Measurements from ENCODE around the gene C2CD2.

Gene C2CD2

DNA sequence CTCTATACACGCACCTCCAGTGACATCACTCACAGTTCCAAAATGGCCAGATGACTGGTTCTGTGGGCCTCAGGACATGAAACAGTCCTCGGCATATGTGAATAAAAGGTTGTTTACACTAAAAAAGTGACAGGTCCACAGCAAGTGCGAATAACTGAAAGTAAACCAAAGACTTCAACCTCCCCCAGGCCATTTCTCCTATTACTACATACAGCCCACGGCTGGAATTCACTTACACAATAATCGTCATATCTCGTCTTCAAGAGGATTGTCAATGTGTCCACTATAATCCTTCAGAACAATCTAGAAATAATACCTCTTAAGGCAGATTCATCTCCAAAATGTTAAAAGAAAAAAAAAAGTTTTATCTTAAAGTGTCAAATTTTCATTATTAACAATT lies 72.8 kb downstream of the C2CD2 start:
- no peak for DNase-seq

DNA sequence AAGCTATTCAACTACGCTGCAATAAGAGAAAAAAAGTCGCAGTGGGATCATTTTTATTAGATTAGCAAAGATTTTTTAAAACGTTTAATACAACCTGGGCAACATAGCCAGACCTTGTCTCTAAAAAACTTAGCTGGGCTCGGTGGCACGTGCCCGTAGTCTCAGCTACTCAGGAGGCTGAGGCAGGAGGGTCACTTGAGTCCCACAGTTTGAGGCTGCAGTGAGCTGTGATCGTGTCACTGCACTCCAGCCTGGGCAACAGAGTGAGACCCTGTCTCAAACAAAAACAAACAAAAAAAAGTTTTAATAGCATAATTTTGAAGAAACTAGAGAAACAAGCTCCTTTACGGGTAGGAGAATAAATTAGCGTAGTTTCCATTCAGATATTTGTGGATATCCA lies 73.7 kb downstream of the C2CD2 start:
- DNase-seq: no peak

DNA sequence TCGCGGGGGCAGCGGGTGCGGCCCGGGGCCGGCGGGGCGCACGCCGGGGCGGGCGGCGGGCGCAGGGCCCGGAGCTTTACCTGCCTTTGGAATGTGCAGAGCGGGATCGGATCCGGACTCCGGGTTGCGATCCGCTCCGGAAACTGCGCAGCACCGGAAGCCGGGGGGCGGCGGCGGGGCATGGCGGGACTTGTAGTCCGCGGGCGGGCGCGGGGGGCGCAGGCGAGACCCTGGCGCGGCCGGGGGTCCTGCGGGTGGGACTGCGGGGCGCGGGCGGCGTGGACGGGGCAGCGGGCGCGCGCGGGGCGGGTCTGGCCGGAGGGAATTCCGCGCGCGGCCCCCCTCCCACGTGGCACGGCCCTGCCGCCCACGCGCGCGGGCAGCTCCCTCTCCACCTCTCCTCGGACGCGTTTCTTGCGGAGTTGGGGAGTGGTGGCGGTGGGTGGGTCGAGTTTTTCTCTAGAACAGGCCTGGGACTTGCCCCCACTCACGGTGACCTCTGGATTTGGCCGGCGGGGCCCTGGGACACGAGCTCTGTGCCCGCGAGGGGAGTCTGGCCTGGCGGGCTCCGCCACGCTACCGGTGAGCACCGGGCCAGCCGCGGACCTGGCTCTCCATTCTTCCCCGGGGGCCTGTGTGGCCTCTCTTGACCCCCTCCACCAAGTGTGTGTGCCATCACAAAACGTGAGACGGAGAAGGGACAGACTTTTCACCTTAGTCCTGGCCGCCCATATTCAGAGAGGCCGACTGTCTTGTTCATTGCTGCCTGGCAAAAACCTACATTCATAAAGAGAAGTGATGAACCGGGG lies 74.4 kb downstream of the C2CD2 start, which contains the start of gene PRDM15:
TSS of gene PRDM15 (minus strand) at position 155 of the 809 bp plus-strand sequence. CDS start 18,981 bp downstream, outside the sequence.
- peak; percentile 87 for DNase-seq

DNA sequence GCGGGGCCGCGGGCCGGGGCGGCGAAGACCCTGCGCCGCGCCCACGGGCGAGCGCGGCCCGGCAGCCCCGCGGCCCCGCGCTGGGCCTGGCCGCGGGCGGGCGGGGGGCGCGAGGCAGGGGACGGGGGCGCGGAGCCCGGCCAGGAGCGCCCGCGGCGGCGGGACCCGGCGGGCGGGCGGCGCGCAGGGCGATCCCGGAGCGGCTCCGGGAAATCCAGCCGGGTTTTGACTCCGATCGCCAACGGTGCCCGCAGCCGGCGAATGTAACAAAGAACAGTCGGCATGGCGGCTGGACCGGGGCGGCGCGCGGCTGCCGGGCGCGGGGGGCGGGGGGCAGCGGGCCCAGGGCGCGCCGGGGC lies 75.0 kb downstream of the C2CD2 start:
- peak; percentile 82 for DNase-seq

DNA sequence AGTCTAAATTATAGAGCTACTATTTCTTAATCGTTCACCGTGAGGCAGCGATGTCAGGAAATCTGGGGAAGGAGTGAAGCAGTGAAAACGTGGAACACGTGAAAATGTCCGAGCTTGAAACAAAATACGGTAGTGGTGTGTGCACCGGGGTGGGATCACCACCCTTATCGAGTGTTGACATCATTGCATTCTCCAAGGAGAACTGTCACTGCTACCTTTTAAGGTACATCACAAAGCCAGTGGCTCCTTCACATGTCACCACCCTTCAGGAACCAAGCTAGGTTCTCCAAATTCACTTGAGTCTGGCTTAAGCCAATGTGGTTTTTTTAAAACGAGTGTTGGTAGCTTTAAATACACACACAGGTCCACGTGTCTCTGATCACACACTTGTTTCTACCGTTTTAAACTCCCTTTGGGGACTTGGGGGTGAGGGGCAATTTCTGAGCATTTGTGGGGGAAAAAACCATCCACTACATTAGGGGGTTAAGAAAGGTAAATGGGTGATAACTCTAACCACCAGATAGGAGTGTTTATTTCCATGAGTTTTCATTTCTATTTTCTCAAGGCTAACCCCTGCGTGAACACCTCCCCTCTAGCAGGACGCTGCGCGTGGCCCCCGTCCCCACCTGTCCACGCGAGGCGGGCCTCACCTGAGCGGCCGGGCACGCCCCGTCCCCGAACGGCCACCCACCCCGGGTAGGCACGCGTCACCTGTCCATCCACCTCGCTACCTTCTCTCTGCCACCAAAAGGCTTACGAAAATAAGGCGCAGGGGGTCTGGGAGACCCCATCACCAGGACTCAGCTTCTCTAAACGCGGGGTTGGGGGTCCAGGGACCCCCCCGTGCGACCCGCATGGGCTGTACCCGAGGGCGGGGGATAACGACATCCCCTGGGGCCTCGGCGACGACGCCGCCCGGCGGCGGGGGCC lies 75.7 kb downstream of the C2CD2 start:
- DNase-seq: peak; percentile 36

DNA sequence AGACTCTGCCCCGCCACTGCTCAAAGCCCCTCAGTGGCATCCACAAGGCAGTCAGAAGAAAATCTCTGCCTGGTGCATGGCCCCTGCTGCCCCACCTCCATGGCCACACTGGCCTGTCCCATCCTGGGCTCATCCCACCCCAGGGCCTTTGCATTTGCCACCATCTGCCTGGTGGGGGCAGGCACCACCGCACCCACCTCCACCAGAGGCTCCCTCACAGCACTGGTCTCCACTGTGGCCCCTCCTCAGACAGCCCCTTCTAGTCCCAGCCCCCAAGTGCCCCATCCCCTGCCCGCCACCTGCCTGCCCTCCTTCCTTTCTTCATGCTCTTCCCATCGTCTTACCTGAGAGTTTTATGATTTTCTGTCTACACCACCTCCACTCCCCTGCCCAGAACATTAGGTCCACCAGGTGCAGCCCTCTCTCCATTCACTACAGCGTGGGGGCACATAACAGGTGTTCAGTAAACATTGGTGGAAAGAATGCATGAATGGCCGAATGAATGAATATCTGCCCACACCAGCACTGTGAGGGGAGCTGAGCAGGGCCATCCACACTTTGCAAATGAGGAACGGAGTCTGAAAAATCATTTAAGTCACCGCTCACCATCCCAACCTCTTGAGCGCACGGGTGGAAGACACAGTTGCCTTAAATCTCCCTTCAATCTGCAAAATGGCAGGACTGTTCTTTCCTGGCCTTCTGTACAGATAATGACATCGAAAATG lies 76.7 kb downstream of the C2CD2 start:
- DNase-seq: no peak

DNA sequence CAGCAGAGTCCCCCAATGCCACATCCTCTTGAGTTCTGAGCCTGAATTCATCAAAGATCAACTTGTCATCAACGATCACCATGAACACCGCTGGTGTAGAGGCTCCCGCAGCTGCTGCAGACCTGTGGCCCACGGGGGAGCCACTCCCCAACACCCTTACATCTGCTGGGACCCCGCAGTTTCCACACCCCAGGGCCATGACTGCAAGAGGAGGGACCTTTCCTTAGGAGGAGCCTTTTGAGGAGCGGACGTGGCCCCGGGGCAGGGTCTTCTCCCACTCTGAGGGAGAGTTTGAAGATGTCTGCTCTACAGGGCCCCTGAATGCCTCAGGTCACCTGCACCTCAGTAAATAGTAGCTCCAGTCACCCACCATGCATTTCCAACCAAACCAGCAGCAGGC lies 77.4 kb downstream of the C2CD2 start:
- DNase-seq: no peak

DNA sequence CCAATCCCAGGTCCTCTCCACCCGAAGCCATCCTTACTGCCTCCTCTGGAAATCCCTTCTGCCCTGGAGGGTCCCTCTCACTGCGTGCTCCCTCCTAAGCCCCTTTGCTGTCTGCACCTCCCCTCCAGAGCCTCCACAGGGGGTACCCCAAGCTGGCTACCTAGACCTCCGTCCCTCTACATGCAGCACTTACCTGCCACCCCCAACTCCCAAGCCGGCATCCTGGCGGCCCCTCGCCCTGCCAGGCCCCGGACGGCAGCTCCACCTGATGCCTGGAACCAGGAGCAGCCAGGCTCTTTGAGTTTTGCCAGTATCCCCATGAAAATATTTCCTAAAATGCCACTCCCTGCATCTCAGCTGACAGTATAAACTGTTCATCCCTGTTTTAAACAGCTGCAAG lies 78.7 kb downstream of the C2CD2 start:
- DNase-seq: no peak

DNA sequence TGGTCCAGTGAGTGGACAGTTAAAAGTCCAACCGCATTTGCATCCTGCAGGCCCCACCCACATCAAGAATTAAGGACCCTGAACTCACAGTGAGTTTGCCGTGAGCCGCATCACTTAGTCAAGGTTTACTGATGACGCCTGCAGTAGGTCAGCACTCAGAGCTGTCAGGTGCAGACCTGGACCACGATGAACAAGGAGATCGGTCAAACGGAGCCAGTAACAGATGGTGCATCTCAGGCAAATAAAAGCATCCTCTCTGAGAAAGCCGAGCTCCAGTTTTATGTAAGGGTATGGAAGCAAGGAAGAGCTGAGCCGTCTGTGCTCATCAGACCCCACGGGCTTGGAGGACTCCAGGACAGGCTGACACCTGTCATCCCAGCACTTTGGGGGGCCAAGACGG lies 79.2 kb downstream of the C2CD2 start:
- no peak for DNase-seq

DNA sequence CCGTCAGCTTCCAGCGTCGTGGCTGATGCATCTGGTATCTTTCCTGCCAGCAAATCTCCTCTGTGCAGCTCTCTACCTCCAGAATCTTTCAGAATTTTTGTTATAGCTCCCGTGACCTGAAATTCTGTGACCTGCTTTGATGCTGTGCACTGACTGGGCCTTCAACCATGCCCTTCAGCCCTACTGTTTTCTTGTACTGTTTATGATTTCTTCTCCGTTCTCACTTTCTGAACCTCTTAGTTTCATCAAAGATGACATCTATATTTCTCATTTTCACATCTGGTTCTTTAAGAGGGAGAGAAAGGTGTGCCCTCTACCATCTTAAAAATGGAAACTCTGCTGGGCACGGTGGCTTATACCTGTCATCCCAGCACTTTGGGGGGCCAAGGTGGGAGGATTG lies 80.4 kb downstream of the C2CD2 start:
- no peak for DNase-seq

DNA sequence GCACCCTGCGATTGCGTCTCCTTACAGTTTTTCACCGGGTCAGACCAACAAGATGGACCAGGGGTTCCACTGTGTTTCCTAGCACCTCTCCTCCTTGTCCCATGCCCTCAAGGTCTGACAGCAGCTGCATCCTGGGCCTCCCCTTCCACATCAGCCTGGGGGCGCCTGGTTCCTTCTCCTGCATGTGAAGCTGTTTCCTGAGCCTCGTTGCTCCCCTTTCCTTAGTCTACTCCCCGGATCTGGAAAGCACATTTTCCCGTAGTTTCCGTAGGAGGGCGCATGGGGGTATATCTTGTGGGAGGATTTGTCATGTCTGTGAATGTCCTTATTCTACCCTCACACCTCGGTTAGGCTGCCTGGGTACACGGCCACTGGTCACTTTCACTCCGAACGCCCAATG lies 80.8 kb downstream of the C2CD2 start:
- no peak for DNase-seq

DNA sequence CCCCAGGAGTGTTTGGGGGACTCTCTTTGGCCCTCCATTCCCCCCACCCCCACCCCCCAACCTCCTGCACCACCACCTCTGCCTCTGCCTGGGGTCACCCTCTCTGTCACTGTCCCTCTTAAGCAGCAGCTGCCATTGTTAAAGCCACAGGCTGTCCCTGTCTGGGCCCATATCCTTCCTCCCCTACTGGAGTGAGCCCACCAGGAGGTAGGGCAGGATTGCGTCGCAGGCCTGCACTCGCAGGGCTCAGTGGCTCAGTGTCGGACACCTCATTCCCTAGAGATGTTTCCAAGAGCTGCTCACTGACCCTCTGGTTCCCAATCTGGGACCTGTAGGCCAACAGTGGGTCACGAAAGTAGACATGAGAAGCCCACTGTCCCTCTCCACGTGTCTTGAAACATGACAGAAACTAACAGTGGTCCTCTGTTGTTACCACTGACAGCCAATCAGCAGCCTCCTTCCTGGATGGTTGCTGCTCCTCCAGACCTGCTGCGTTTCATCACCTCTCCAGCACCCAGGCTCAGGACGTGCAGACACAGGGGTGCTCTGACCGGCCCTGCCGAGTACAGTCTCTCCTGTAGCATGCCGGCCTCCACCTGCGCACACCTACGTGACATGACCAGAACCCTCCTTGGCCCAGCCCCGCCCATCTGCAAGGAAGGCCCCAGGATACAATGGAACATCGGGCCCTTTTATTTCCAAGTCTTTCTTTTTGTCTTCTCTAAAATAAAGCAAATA lies 82.4 kb downstream of the C2CD2 start:
- no peak for DNase-seq

DNA sequence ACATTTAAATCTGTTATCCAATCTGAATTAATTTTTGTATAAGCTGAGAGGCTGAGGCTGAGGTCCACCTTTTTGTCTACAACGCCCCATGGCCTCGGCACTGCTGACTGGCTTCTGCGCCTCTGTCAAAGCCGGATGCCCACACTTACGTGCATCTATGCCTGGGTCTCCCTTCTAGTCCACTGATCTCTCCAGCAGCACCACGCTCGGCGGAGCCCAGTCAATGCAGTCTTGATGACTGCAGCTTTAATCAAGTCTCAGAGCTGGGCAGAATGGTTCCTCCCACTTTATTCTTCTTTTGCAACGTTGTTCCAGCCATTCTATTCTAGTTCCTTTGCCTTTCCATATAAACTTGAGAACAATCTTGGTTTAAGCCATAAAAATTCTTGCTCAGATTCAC lies 84.0 kb downstream of the C2CD2 start:
- DNase-seq: no peak

DNA sequence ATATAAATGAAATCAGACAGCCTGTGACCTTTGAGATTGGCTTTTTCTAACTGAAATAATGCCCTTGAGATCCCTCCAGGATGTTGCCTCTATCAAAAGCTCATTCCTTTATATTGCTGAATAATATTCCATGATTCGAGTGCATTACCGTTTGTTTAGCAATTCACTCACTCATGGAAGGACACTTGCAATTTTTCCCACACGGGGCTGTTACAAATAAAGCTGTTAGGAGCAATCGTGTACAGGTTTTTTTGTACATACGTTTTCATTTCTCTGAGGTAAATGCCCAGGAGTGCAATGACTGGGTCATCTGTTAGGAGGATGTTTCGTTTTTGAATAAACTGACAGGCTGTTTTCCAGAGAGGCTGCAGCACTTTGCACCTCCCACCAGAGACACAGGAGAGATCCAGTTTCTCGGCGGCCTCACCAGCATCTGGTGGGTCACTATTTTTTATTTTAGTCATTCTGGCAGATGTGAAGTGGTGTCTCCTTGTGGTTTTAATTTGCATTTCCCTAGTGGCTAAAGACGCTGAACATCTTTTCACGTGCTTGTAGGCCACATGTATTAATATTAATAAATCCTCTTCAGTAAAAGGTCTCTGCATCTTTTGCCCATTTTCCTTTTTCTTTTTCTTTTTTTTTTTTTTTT lies 85.6 kb downstream of the C2CD2 start:
- DNase-seq: no peak

DNA sequence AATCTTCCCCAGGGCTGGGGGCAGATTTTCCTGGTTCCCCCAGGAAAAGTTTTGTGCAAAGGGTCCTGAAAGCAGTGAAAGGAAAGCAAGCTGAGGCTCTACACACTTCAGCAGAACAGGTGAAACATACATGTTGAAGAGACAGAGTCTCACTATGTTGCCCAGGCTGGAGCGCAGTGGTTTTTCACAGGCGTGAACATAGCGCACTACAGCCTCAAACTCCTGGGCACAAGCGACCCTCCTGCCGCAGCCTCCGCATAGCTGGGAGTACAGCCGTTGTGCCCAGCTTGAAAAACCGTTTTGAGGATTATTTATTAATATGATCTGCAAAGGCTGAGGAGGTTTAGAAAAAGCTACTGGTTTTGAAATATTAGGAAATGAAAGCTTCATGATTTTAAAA lies 86.5 kb downstream of the C2CD2 start:
- no peak for DNase-seq

DNA sequence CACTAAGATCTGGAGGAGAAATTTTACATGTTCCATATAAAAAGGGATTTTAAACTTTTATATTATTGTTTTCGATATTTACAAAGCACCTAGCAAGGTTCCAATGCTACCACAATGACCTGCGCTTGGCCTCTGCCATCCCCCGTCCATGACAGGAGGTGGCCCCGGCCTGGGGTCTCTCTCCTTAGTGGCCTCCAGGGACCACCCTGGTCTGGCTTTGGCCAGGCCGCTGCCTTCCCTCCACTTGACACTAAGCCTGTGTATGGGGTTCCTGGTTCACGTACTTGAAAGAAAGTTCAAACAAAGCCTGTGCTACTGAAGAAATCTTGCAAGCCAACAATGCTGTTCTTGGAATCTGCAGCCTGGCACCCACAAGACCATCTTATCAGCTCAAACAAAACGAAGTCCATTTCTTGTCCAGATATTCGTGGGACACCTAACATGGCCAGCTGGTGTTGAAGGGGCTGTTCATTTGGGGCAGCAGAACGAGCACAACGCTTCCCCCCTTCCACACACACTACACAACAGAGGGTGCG lies 87.5 kb downstream of the C2CD2 start:
- DNase-seq: no peak

DNA sequence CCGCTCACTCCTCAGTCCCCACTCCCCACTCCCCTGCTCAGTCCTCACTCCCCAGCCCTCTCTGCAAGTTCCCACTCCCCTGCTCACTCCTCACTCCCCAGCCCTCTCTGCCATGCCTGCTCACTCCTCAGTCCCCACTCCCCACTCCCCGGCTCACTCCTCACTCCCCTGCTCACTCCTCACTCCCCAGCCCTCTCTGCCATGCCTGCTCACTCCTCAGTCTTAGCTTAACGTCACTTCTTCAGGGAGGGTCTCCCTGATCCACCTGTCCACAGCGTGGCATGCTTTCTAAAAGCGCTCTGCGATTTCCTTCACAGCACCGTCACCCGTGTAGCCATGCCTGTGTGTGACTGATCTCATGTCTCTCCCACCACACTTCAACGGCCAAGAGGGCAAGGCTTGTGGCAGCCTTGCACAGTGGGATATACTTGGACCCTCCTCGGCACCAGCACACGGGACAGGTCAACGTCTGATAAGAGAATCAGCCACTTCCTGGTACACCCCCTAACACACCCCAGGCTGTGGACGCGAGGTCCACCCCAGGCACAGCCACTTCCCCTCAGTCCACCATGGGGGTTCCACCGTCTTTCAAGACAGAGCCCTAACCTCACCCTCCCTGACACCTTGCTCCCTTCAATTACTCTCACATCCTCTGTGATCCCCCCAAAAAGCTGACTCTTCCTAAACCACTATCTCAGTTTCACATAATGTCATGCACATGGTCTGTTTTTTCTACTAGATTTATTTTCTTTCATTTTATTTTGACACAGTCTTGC lies 88.6 kb downstream of the C2CD2 start:
- no peak for DNase-seq

DNA sequence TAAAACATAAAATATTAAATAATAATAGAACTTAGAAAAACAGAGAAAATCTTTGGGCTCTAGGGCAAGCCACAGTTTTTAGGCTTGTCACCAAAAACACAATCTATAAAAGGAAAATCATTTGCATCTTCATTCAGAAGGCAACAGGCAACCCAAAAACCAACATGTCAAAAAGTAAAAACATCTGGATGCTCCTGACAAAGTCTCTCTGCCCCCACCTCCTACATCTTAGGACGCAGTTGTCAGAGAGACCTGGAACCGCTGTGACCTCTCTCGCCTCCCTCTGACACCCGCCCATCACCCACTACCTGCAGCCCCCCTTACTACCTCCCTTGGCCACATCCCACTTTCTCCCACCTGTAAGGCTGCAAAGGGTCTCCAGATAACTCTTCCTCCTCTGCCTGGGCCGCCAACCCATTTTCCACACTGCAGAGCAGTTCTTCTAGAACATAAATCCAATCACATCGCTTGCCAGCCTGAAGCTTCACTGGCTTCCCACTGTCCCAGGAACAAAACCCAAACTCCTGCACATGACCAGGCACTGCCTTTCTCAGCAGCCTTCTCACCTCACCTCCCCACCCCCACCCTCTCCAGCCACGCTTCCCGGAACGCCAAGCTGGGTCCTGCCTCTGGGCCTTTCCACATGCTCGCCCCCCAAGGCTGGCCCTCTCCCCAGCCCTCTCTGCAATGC lies 89.4 kb downstream of the C2CD2 start:
- DNase-seq: no peak

DNA sequence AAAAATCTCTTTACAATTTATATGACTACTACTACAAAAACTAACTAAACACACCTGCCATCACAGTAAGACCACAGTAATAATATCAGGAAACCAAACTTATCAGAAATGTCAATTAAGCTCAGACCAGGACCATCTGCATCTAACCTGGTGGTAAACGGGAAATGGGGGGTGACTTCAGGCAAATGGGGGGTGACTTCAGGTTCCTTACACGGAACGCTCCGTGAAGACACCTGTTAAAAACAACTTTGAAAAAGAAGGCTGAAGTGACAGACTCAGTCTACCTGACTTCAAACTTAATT lies 90.4 kb downstream of the C2CD2 start:
- no peak for DNase-seq

DNA sequence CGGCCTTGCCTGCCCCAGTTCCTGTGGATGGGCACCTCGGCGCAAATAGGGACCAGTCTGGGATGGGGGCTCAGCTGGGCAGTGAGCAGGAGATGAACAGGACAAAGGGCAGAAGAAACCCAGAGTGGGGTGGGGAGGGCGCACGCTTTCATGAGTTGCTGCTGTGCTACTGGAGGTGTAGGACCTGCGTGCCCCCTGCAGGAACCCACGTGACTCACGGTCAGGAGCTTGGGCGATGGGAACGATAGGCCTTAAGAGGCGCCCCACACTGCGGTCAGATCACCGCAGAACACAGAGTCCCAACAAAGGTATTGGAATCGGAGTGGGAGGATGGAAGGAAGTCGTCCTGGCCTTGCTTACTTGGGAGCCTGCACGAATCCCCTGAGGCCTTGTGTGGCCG lies 91.8 kb downstream of the C2CD2 start:
- DNase-seq: no peak

DNA sequence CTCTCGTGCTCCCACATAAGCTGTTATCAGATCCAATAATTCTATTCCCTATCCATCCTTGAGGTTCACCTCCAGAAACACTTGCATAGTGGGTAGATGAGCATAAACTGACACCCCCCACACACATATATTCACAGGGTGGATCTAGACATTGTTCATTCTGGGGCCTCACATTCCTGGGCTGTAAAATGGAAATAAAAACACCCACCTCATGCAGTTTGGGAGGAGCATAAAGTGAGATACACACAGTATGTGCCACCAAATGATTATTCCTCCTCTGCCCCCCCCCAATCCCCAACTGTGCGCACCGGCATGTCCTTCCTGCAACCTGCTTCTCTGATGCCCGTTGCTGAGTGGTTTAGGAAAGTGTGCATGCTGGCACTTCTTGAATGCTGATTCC lies 92.6 kb downstream of the C2CD2 start:
- DNase-seq: no peak

Data from activated naive CD4-positive, alpha-beta T cell treated with Interleukin-2 at 50 U/mL for 16 hours (primary cell).